H1 (cell line): ENCODE measurements around the gene HSPB1. TPM values are rescaled to one million over a fixed set of nuclear protein-coding genes. Genes with fewer than 3 reads are reported as not detected.

Experiments used
- CTCF ChIA-PET: fragments of 300-600 bp; sonication (Branson Sonifier 250); formaldehyde crosslinking; loops from one replicate; lab custom pipeline; 2021; ENCODE audit not compliant: partially characterized antibody; lab: Charles Lee
- POLR2A ChIA-PET: fragments of 300-600 bp; sonication (Branson Sonifier 250); formaldehyde crosslinking; loops from one replicate; lab custom pipeline; 2021; ENCODE audit warnings: inconsistent platforms; ENCODE audit not compliant: partially characterized antibody; lab: Charles Lee
- DNase-seq, 2 experiments: peaks; one replicate each; pipeline versions ENCODE4 v3.0.0 to v3.0.0-alpha.2; 2010 to 2022; ENCODE audit warnings: low spot score in 2 of 2, low read depth in 1 of 2, mixed read lengths in 1 of 2
- FAIRE-seq: peaks from 2 replicates; lab custom pipeline; 2011; peaks lifted over from hg19 to GRCh38; lab: Jason Lieb, UNC
- H2AFZ ChIP-seq: 2 replicates; pipeline ENCODE4 v1.8.1; 2012; ENCODE audit warnings: low read length, inconsistent platforms
- H2AK5ac ChIP-seq: 2 replicates; pipeline ENCODE4 v1.6.1; 2013; ENCODE audit warnings: low read depth, low read length
- H2BK120ac ChIP-seq: replicated peaks from 2 replicates; pipeline ENCODE3; 2013; ENCODE audit warnings: low read depth, low read length, inconsistent platforms
- H2BK12ac ChIP-seq: 2 replicates; pipeline ENCODE4 v1.6.1; 2013; ENCODE audit warnings: low read depth, low read length
- H2BK15ac ChIP-seq: 2 replicates; pipeline ENCODE4 v1.6.1; 2013; ENCODE audit warnings: low read length
- H2BK20ac ChIP-seq: 2 replicates; pipeline ENCODE4 v1.6.1; 2013; ENCODE audit warnings: low read length
- H2BK5ac ChIP-seq: 2 replicates; pipeline ENCODE4 v1.6.1; 2013; ENCODE audit warnings: low read depth, low read length
- H3K14ac ChIP-seq: 2 replicates; pipeline ENCODE4 v1.6.1; 2013; ENCODE audit warnings: inconsistent platforms; ENCODE audit not compliant: insufficient read length
- H3K18ac ChIP-seq: 2 replicates; pipeline ENCODE4 v1.6.1; 2013; ENCODE audit warnings: low read length; ENCODE audit errors: extremely low read depth
- H3K23ac ChIP-seq: 2 replicates; pipeline ENCODE4 v1.6.1; 2013; ENCODE audit warnings: inconsistent platforms; ENCODE audit not compliant: insufficient read length
- H3K23me2 ChIP-seq: 2 replicates; pipeline ENCODE4 v1.6.1; 2013; ENCODE audit warnings: low read depth, low read length
- H3K27ac ChIP-seq: 2 replicates; pipeline ENCODE4 v1.6.1; 2011; ENCODE audit warnings: low read depth, low read length, inconsistent platforms
- H3K27me3 ChIP-seq, 4 experiments: replicated peaks in 1 of 4; 1 replicate in 1 of 4; 2 replicates in 3 of 4; pipeline versions ENCODE4 v1.6.1 to v1.8.1; 2011 to 2013; ENCODE audit warnings: low read length in 3 of 4, mild to moderate bottlenecking in 3 of 4, inconsistent platforms in 2 of 4, mixed read lengths in 2 of 4, moderate library complexity in 1 of 4; ENCODE audit not compliant: control insufficient read depth in 3 of 4, insufficient read depth in 3 of 4; ENCODE audit errors: extremely low read depth in 1 of 4
- H3K36me3 ChIP-seq, 4 experiments: 2 replicates each; pipeline versions ENCODE4 v1.6.1 to v1.8.1; 2011 to 2013; ENCODE audit warnings: mild to moderate bottlenecking in 4 of 4, low read length in 3 of 4, moderate library complexity in 2 of 4, control low read depth in 1 of 4, inconsistent platforms in 1 of 4; ENCODE audit not compliant: insufficient read depth in 4 of 4, control insufficient read depth in 2 of 4
- H3K4ac ChIP-seq: replicated peaks from 2 replicates; pipeline ENCODE3; 2013; ENCODE audit warnings: low read length, low read depth, mixed read lengths, inconsistent platforms; ENCODE audit not compliant: insufficient read length
- H3K4me1 ChIP-seq, 4 experiments: replicated peaks in 1 of 4; 1 replicate in 1 of 4; 2 replicates in 3 of 4; pipeline versions ENCODE4 v1.6.1 to v1.8.1; 2011 to 2013; ENCODE audit warnings: low read length in 3 of 4, inconsistent platforms in 2 of 4, mixed read lengths in 1 of 4; ENCODE audit not compliant: insufficient read depth in 4 of 4, control insufficient read depth in 3 of 4
- H3K4me2 ChIP-seq, 2 experiments: 2 replicates each; pipeline versions ENCODE4 v1.6.1 to v1.8.1; 2011 to 2013; ENCODE audit warnings: low read depth in 2 of 2, low read length in 2 of 2, control low read depth in 1 of 2, inconsistent platforms in 1 of 2, mild to moderate bottlenecking in 1 of 2; ENCODE audit not compliant: insufficient read depth in 1 of 2
- H3K4me3 ChIP-seq, 4 experiments: fragments of 200-600, 300-600 bp in 1 of 4; sonication (generic), shearing (Covaris generic), sonication (Bioruptor Twin) in 1 of 4; 2 replicates each; pipeline versions ENCODE4 v1.5.1 to v1.8.1; 2011 to 2016; ENCODE audit warnings: low read length in 4 of 4, low read depth in 3 of 4, control low read depth in 2 of 4, inconsistent platforms in 2 of 4, mild to moderate bottlenecking in 2 of 4, mixed read lengths in 1 of 4, moderate library complexity in 1 of 4; ENCODE audit not compliant: insufficient read depth in 2 of 4; ENCODE audit errors: extremely low read depth in 1 of 4
- H3K56ac ChIP-seq: replicated peaks from 2 replicates; pipeline ENCODE3; 2013; ENCODE audit warnings: low read depth, mild to moderate bottlenecking, mixed read lengths, low read length, inconsistent platforms; ENCODE audit not compliant: insufficient read length
- H3K79me1 ChIP-seq: 2 replicates; pipeline ENCODE4 v1.6.1; 2013; ENCODE audit warnings: low read depth, low read length, control low read depth
- H3K79me2 ChIP-seq, 2 experiments: 2 replicates each; pipeline versions ENCODE4 v1.6.1 to v1.8.1; 2012 to 2013; ENCODE audit warnings: low read length in 2 of 2, mild to moderate bottlenecking in 2 of 2, inconsistent platforms in 1 of 2; ENCODE audit not compliant: insufficient read depth in 2 of 2, control insufficient read depth in 1 of 2
- H3K9ac ChIP-seq, 4 experiments: replicated peaks in 1 of 4; 1 replicate in 1 of 4; 2 replicates in 3 of 4; pipeline versions ENCODE4 v1.6.1 to v1.8.1; 2011 to 2013; ENCODE audit warnings: low read depth in 3 of 4, low read length in 3 of 4, control low read depth in 2 of 4, mild to moderate bottlenecking in 2 of 4, moderate library complexity in 2 of 4, inconsistent platforms in 1 of 4; ENCODE audit errors: extremely low read depth in 1 of 4
- H3K9me3 ChIP-seq, 2 experiments: 2 replicates each; pipeline versions ENCODE4 v1.6.1 to v1.8.1; 2012 to 2013; ENCODE audit warnings: mild to moderate bottlenecking in 2 of 2, moderate library complexity in 2 of 2, control low read depth in 1 of 2, inconsistent platforms in 1 of 2, low read depth in 1 of 2, low read length in 1 of 2, mixed read lengths in 1 of 2; ENCODE audit not compliant: insufficient read depth in 2 of 2
- H4K20me1 ChIP-seq, 2 experiments: replicated peaks in 1 of 2; 2 replicates each; pipeline versions ENCODE3 to v1.8.1; 2011 to 2013; ENCODE audit warnings: inconsistent platforms in 2 of 2, low read length in 2 of 2, mild to moderate bottlenecking in 1 of 2; ENCODE audit not compliant: insufficient read depth in 2 of 2, control insufficient read depth in 1 of 2
- H4K5ac ChIP-seq: 2 replicates; pipeline ENCODE4 v1.6.1; 2013; ENCODE audit warnings: low read length, low read depth, mixed read lengths, inconsistent platforms; ENCODE audit not compliant: insufficient read length
- H4K8ac ChIP-seq: 2 replicates; pipeline ENCODE4 v1.8.0; 2013; ENCODE audit warnings: mild to moderate bottlenecking, moderate library complexity, low read length, inconsistent platforms; ENCODE audit not compliant: insufficient read depth; ENCODE audit errors: extremely low read depth
- H4K91ac ChIP-seq: replicated peaks from 2 replicates; pipeline ENCODE3; 2013; ENCODE audit warnings: low read length, mixed read lengths, inconsistent platforms; ENCODE audit not compliant: insufficient read length
- HDAC6 ChIP-seq: IDR thresholded peaks from one replicate; pipeline ENCODE4 v1.7.1; 2012; ENCODE audit warnings: low read depth, mild to moderate bottlenecking, inconsistent platforms, low read length, moderate library complexity
- KDM1A ChIP-seq: fragments of 200-600, 300-600 bp; sonication (generic); IDR thresholded peaks from 2 replicates; pipeline ENCODE4 v1.7.1; 2016; ENCODE audit warnings: mild to moderate bottlenecking, low read length, borderline replicate concordance
- TBP ChIP-seq: IDR thresholded peaks from 2 replicates; pipeline ENCODE4 v1.6.1; 2011; ENCODE audit warnings: low read depth, low read length, improper control_type of control experiment
- WGBS, 2 experiments: shearing (Covaris generic) in 1 of 2; methylation state at CpG; one replicate each; pipeline versions ENCODE4 v1.1.6 to v1.1.7; 2013 to 2015; ENCODE audit warnings: low lambda C conversion rate in 2 of 2, mixed read lengths in 2 of 2, inconsistent platforms in 1 of 2, low coverage in 1 of 2, missing lambda C conversion rate in 1 of 2; ENCODE audit not compliant: insufficient replicate concordance in 2 of 2, insufficient coverage in 1 of 2, insufficient read length in 1 of 2; ENCODE audit errors: extremely low coverage in 1 of 2, missing lambda C conversion rate in 1 of 2; 5-methylcytosine and 5-hydroxymethylcytosine counted together
- polyA plus RNA-seq, 7 experiments: library from polyadenylated mRNA; depleted of rRNA in 3 of 7; stranded (reverse) in 5 of 7; unstranded in 2 of 7; fragments of >200 nt in 5 of 7; fragments of 200-250 nt in 2 of 7; gene quantifications; 1 replicate in 5 of 7; 2 replicates in 1 of 7; 4 replicates in 1 of 7; pipeline versions ENCODE4 v1.2.1 to v1.2.3, GENCODE V29; 2011 to 2013; ENCODE audit warnings: missing spikeins in 2 of 7, mixed read lengths in 2 of 7
- total RNA-seq: library from RNA; stranded (reverse); fragmentation: NEBNext Ultra II Directional; extraction: Animal tissue kit (Norgen Biotek cat#: 25700); gene quantifications from 2 replicates; pipeline ENCODE4 v1.2.1, GENCODE V29; 2021

Gene HSPB1
- total and polyA plus RNA-seq, 2 of the 8 experiments (the other 6 are each of a cell fraction or from before 2014, with no cell fraction given) = 165 to 254 TPM

DNA sequence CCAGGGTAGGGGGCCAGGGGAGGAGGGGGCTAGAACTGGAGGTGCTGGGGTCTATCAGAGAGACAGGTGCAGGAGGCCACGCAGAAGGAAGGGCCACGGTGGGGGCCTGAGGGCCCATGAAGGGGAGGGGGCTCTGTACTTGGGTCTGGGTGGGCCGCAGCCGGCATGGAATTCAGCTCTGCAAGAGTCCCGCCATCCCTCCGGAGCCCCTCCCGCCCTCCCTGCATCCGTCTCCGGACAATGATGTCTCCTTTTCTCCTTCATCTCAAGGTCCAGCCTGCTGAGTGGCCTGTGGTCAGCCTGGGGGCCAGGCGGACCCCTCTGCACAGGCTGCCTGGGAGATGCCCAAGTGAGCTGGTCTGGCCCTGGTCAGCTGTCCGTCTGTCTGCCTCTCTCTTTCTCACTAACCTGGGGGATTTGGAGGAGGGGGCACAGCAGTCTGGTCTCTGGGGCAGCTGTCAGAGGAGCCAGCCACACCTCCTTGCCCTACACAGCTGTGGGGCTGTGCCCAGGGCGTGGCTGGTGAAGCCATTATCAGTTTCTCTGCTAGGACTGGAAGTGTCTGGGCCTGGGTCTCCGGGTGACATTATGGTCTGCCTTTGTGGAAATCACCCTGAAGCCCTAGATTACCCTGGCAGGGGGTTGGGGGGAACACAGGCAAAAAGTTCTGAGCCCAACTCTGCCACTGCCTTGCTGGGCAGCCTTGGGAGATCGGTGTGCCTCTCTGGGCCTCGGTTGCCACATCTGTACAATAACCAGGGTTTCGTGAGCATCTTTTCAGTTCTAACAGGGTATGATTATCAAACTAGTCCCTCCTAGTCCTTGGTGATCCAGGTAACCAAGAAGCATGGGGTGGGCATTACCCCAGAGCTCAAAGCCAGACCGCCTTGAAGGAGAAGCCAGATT lies 19.0 kb upstream of the HSPB1 start:
- Histone ChIP-seq H3K4me2 (peak overlapping the region; percentile 70 to 90), H3K14ac (no peak overlapping the region), H3K18ac (no peak overlapping the region), H2BK12ac (no peak overlapping the region), H3K9ac (no peak overlapping the region), H3K36me3 (peaks cover 2 to 8% (median 3%) of the 10 kb centered on the region in 4 experiments; a peak in 4 of 8 replicates), H3K23ac (no peak overlapping the region), H2BK20ac (no peak overlapping the region), H3K4me3 (peak overlapping the region in 2 of 4 experiments; percentile 49 to 95; a peak in 6 of 8 replicates), H3K23me2 (peaks cover 15% of the 10 kb centered on the region), H4K20me1 (peaks cover 0 to 4% of the 10 kb centered on the region in 2 experiments), H2BK120ac (no peak overlapping the region), H3K4me1 (peaks cover 0 to 13% (median 7%) of the 10 kb centered on the region in 4 experiments; a peak in 5 of 7 replicates), H3K79me2 (no peaks in the 10 kb centered on the region), H3K79me1 (peaks cover 3% of the 10 kb centered on the region; the same call in 1 of the 2 replicates), H4K91ac (no peak overlapping the region), H2AK5ac (no peak overlapping the region), H4K8ac (no peak overlapping the region; the same call in 1 of the 2 replicates), H2BK15ac (no peak overlapping the region; the same call in 1 of the 2 replicates), H3K27ac (no peak overlapping the region), H3K9me3 (no peaks in the 10 kb centered on the region), H3K27me3 (peaks cover 8 to 28% (median 17%) of the 10 kb centered on the region in 4 experiments), H3K4ac (no peak overlapping the region), H4K5ac (no peak overlapping the region), H2BK5ac (no peak overlapping the region), H3K56ac (no peak overlapping the region), H2AFZ (no peak overlapping the region)
- whole genome bisulfite sequencing, 2 experiments = 82% methylated on average over 9 of the region's 17 CpGs; no CpG with 5 or more reads in 1 of the 2 experiments
- DNase-seq (no peak), FAIRE-seq (no peak)
- ChIA-PET CTCF (interaction anchor here (0.9 to 19.4 kb wide), 6 partner anchors 9 to 209 kb away, joined by 3 to 426 read pairs (median 5); partner anchors contain the start of gene HSPB1), POLR2A (interaction anchor here (1.0 to 4.7 kb wide), 13 partner anchors 8 to 90 kb away, joined by 3 to 22 read pairs (median 8); partner anchors contain the start of gene HSPB1)
- TF ChIP-seq TBP = no peak
- peak; percentile 16; the same call in 1 of the 2 replicates for TF ChIP-seq KDM1A
- TF ChIP-seq HDAC6 = no peak
